Measurements from ENCODE around the gene RCE1. TPM values are rescaled to one million over a fixed set of nuclear protein-coding genes. Genes with fewer than 3 reads are reported as not detected.

The RCE1 gene
- total and polyA plus RNA-seq, 12 donors: 2.5 to 9.2 (median 4.9) TPM

DNA sequence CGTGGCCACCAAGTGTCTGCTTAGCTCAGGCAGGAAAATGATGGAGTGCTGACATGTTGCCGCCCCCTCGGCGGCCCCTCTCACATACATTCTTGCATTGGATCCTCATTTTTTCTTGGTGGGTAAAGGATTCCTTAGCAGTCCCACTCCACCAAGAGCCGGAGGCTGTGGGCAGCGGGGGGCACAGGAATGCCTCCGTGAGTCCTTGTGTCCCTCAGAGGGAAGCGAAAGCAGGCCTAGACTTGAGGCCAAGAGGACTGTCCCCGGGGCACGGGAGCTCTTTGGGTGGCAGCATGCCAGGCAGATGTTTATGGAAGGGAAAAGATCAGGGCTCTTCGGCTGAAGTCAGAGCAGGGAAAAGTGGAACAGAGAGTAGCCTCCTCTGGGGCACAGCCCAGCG is 35.2 kb downstream of the RCE1 start:
- Histone ChIP-seq H3K27me3 (no peaks in the 10 kb centered on the region), H3K4me3 (no peak overlapping the region), H3K27ac (no peak overlapping the region), H3K4me1 (peaks cover 0 to 8% (median 5%) of the 10 kb centered on the region in 9 donors), H3K9me3 (no peaks in the 10 kb centered on the region), H3K36me3 (no peaks in the 10 kb centered on the region)
- 60 to 61% methylated on average over 12 of the region's 12 CpGs for WGBS, 2 donors
- intact Hi-C loops (cut with DNase I): no loop called here
- no peak for ATAC-seq
- no peak for TF ChIP-seq CTCF (IDR thresholded peaks at IDR 0.05)
- DNase-seq: no peak

GRCh38 chr11:66879000-66879399 is 35.8 kb downstream of the RCE1 start:
- ATAC-seq: no peak
- Histone ChIP-seq H3K9me3 (no peaks in the 10 kb centered on the region), H3K36me3 (no peaks in the 10 kb centered on the region), H3K27me3 (no peaks in the 10 kb centered on the region), H3K27ac (no peak overlapping the region), H3K4me3 (no peak overlapping the region), H3K4me1 (peaks cover 0 to 8% (median 5%) of the 10 kb centered on the region in 9 donors)
- no peak for TF ChIP-seq CTCF (IDR thresholded peaks at IDR 0.05)
- no peak for DNase-seq
- intact Hi-C loops (cut with DNase I): no loop called here
- WGBS, 2 donors: 93 to 94% methylated on average over 7 of the region's 7 CpGs

DNA sequence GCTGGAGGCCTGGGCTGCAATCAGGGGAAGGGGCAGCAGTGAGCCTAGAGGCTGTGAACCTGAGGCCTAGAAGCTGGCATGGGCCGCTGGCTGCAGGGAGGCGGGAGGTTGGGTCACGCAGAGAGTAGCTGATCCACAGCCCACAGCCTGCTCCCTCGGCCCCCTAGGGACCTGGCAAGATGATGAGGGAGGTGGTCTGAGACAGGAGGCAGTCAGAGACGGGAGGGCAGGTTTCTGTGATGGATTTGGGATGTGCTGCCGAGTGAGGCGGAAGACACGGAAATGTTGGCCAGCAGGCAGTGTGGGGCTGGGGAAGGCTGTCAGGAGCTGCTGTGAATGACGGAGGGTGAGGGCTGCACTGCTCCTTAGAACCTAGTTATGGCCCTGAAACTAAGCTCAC is 36.3 kb downstream of the RCE1 start:
- 91 to 95% methylated on average over 9 of the region's 9 CpGs for whole genome bisulfite sequencing, 2 donors
- no peaks in the 10 kb centered on the region for H3K36me3 ChIP-seq
- ATAC-seq (no peak), DNase-seq (no peak)
- H3K27me3 ChIP-seq: no peaks in the 10 kb centered on the region
- H3K4me3 ChIP-seq: no peak overlapping the region
- no peak for TF ChIP-seq CTCF (IDR thresholded peaks at IDR 0.05)
- H3K4me1 ChIP-seq: peaks cover 0 to 8% (median 0%) of the 10 kb centered on the region in 9 donors
- intact Hi-C loops (cut with DNase I): no loop called here
- H3K9me3 ChIP-seq: no peaks in the 10 kb centered on the region
- H3K27ac ChIP-seq: no peak overlapping the region

GRCh38 chr11:66879999-66880398 is 36.8 kb downstream of the RCE1 start:
- H3K4me1 ChIP-seq: peaks cover 0 to 8% (median 0%) of the 10 kb centered on the region in 9 donors
- no peak overlapping the region for H3K27ac ChIP-seq
- no peak overlapping the region for H3K4me3 ChIP-seq
- H3K27me3 ChIP-seq: no peaks in the 10 kb centered on the region
- DNase-seq (no peak), ATAC-seq (no peak)
- intact Hi-C loops (cut with DNase I): loop anchor here in 1 of 10 donors (5.0 kb wide), 1 partner anchor 188 kb away; no protein-coding TSS in a partner anchor
- no peaks in the 10 kb centered on the region for H3K36me3 ChIP-seq
- WGBS, 2 donors: 85 to 90% methylated on average over 8 of the region's 8 CpGs
- H3K9me3 ChIP-seq: no peaks in the 10 kb centered on the region
- no peak for TF ChIP-seq CTCF (IDR thresholded peaks at IDR 0.05)
